NCI-H2081 treated with DMSO at 0.1 percent for 48 hours (cell line): ENCODE data around the gene CDHR1.

ENCODE experiments used
- DNase-seq: peaks from one replicate; lab custom pipeline; 2025; lab: John Stamatoyannopoulos, UW

Gene CDHR1

DNA sequence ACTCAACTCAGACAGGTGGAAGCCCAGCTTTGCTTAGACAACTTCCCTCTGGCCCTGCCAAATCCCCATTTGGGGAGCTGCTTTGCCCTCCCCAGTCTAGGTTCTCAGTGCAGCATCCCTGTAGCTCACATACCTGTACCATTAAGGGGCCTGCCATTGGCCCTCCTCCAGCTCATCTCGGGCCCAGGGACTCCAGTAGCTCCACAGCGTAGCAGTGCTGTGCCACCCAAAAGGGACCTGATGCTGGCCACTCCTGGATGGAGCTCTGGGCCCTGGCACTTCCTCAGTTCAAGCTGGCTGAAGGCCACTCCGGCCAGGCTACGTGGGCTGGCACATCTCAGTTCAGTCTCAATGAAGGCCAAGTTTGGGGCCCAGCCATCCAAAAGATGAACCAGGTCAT lies 39.6 kb downstream of the CDHR1 start:
- DNase-seq, result no peak

DNA sequence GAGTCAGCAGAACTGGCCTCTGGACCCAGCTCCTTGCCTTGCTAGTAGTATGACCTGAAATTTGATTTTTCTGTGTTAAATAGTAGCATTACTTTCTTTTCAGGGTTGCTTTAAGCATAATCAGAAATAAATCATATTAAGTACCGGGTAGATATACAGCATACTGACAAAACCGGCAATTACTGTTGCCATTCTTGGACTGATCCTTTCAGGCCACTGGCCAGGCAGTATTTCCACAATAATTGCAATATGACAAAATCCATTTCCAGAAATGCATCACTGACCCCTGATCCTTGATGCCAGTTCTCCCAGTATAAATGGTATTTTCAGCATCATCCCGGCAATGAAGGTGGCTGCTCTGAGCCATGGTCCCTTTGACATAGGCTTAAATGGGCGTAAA lies 40.1 kb downstream of the CDHR1 start:
- DNase-seq, result no peak

GRCh38 chr10:84235096-84235495 lies 40.8 kb downstream of the CDHR1 start:
- DNase-seq, result no peak

DNA sequence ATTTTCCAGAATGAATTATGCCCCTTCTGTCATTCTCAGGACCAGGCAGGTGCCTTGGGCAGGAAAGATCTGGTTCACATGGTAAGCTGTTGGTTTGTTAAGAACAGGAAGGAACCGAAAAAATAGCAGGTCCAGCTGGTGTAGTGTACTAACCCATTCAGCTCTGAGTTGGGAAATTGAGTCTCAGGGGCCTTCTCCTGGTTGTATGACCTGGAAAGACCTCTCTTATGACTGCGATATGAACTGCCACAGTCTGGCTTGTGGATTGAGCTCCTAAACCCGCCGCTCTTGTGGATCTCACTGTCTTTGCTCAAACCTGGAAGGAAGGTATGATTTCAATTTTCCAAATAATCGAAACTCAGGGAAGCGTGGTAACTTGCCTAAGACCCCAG lies 42.5 kb downstream of the CDHR1 start:
- DNase-seq, result no peak

GRCh38 chr10:84237199-84238051 lies 43.1 kb downstream of the CDHR1 start:
- DNase-seq, result no peak

DNA sequence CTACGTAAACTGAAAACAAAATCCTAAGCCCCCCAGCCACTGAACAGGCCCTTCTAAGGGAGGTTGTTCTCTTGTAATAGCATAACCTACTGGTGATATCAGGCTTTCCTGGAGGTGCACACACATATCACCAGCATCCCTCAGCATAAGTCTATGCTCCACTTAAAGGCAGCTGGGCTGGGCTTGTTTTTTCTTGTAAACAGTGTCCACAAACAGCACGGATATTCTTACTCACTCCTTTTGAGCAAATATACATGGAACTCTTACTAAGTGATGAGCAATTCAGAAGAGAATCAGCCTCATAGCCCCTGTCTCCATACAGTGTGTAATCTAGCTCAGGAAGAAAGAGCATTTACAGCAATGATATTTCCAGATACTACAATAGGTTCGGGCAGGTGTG lies 44.6 kb downstream of the CDHR1 start:
- no peak for DNase-seq

GRCh38 chr10:84241185-84241790 lies 47.0 kb downstream of the CDHR1 start, which contains the start of gene LRIT1:
LRIT1 (minus strand) TSS chr10:84241546; CDS start chr10:84241439, 107 bp downstream.
- no peak for DNase-seq

GRCh38 chr10:84243759-84244158 lies 49.4 kb downstream of the CDHR1 start:
- no peak for DNase-seq

DNA sequence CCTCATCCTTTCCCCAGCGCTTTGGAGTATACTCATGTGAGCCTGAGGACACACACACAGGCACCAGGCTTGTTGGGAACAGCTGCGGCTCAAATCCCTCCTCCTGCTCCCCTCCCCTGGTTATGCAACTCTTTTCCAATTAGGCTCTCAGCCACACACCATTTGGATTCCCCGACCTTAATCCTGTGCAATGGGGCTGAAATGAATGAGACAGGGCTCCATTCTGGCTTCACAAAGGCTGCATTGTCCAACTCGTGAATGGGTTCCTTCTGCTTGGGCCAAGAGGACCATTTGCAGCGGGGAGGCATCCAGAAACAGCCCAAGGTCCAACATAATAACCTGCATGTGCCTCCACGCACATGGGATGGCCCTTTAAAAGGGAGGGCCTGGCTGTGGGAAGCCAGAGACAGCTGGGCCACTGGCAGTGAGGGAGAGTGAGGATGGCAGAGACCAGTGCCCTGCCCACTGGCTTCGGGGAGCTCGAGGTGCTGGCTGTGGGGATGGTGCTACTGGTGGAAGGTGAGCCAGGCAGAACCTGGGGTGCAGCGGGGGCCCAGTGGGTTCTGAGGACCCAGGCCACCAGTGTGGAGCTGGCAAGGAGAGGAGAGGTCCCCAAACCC lies 50.4 kb downstream of the CDHR1 start, which contains the start of gene RGR:
RGR (plus strand) TSS at position 403 of the 620 bp plus-strand sequence; CDS start at position 441, 38 bp downstream.
- DNase-seq, result no peak

DNA sequence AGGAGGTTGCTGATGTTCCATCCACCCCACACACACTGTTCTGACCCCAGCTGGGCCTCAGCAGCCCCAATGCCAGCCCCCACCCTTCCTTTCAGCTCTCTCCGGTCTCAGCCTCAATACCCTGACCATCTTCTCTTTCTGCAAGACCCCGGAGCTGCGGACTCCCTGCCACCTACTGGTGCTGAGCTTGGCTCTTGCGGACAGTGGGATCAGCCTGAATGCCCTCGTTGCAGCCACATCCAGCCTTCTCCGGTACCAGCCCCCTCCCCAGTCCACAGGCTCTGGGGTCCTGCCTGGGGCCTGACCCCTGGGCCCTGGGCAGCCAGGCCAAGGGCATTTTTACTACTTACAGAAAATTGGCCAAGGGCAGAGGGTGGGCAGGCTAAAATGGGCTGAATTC lies 53.2 kb downstream of the CDHR1 start:
- DNase-seq, result no peak

DNA sequence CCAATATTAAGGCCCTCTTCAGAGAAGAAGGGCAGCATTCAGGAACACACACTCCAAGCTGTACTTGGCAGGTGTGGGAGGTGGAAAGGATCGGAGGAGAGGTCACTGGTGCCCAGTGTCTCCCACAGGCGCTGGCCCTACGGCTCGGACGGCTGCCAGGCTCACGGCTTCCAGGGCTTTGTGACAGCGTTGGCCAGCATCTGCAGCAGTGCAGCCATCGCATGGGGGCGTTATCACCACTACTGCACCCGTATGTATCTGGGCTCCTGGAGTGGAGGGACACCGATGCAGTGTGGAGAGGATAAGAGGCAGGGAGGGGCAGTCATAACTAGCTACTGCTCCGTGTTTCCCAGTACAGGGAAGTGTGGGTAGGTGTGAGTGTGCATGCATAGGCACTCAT lies 54.5 kb downstream of the CDHR1 start:
- no peak for DNase-seq

GRCh38 chr10:84254552-84255478 lies 60.5 kb downstream of the CDHR1 start:
- DNase-seq, result no peak

- no peak for DNase-seq
Measured at GRCh38 chr10:84256510-84257342, 62.4 kb downstream of the CDHR1 start.

GRCh38 chr10:84257343-84258020 lies 63.1 kb downstream of the CDHR1 start:
- no peak for DNase-seq

- no peak for DNase-seq
Measured at GRCh38 chr10:84258034-84258695, 63.8 kb downstream of the CDHR1 start.

- DNase-seq, result no peak
Measured at GRCh38 chr10:84261236-84261915, 67.0 kb downstream of the CDHR1 start.

DNA sequence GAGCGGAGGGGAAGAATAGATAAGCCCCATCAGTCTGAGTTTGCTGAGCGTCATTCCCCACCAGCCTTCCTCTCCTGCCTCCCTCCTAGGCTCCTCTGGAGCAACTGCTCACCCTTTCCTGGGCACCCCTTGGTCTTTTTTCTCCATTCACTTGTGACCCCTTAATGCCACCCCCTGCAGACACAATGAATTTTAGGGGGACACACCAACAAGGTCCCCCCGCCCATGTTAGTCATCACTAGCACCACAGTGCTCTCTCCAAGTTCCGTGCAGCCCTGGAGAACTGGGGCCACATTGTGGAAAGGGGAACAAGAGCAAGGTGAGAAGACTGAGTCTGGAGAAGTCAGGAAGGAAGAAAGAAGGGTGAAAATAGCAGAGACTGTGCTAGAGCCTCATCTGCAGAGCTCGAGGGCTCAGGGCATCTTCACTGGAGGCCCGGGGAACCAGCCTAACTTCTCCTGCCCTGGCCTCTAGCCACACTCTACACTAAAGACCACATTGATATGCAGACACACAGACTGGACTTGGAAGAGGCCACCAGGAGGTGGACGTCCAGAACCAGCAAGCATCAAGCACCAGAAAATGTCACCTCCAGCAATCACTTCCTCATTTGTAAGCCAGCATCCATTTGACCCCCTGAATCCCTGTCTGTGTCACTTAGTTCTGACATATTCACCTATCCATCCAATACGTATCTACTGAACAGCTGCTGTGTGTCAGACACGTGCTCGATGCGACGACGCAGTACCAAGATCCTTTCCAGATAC lies 68.0 kb downstream of the CDHR1 start:
- no peak for DNase-seq

- no peak for DNase-seq
Measured at GRCh38 chr10:84263716-84264115, 69.4 kb downstream of the CDHR1 start.
